MM.1S (cell line): ENCODE results near the gene FGF11.

Experiments
- CTCF ChIP-seq: fragments of 300-600 bp; sonication (generic); IDR thresholded peaks from 2 replicates; pipeline ENCODE4 v1.5.1; 2016; ENCODE audit warnings: antibody characterized with exemption, low read length, mixed read lengths
- EZH2 ChIP-seq: fragments of 300-600 bp; sonication (generic); optimal IDR thresholded peaks from 2 replicates; pipeline ENCODE3; 2017; ENCODE audit warnings: low read depth, mild to moderate bottlenecking, antibody characterized with exemption, low read length, mixed read lengths
- EZH2phosphoT487 ChIP-seq: fragments of 300-600 bp; sonication (generic); IDR thresholded peaks from 2 replicates; pipeline ENCODE4 v1.6.1; 2018; ENCODE audit warnings: antibody characterized with exemption, low read length

GRCh38 chr17:7425756-7426155, 13.6 kb upstream of the FGF11 start:
- TF ChIP-seq EZH2 (no peak), CTCF (no peak), EZH2phosphoT487 (no peak)
